HG03159 (cell line): ENCODE measurements around the gene CASP9.
"Not testable (repeated sequence)": the region's sequence is repeated elsewhere in the genome, so short reads cannot be mapped to it uniquely, and the experiment has no call there.

Experiments
- ATAC-seq: cut with Tn5 transposase; IDR thresholded peaks from one replicate; pipeline ENCODE4 v1.9.1; 2021; ENCODE audit warnings: mild to moderate bottlenecking, moderate library complexity; ENCODE audit not compliant: unreplicated experiment

The CASP9 gene

GRCh38 chr1:15501208-15502032 is 22.6 kb downstream of the CASP9 start:
- ATAC-seq: no peak

GRCh38 chr1:15500184-15501178 is 23.5 kb downstream of the CASP9 start:
- no peak for ATAC-seq

GRCh38 chr1:15493869-15494390 is 30.1 kb downstream of the CASP9 start:
- ATAC-seq: no peak

DNA sequence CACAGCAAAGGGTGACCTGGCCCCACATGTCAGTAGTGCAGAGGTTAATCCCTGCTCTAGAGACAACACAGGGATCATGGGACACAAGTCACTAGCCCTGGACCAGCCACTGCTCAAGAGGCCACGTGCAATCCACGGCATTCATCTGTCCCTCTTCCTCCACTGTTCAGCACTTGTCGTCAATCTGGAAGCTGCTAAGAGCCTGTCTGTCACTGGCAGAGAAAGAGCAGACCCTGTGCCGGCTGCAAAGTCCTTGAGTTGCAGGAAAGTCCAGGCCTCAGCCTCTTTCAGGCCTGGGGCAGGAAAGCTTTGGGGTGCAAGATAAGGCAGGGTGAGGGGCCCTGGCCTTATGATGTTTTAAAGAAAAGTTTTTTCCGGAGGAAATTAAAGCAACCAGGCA is 31.4 kb downstream of the CASP9 start:
- ATAC-seq: no peak

- ATAC-seq: not testable (repeated sequence)
Observed at GRCh38 chr1:15491010-15491409, 33.0 kb downstream of the CASP9 start.

DNA sequence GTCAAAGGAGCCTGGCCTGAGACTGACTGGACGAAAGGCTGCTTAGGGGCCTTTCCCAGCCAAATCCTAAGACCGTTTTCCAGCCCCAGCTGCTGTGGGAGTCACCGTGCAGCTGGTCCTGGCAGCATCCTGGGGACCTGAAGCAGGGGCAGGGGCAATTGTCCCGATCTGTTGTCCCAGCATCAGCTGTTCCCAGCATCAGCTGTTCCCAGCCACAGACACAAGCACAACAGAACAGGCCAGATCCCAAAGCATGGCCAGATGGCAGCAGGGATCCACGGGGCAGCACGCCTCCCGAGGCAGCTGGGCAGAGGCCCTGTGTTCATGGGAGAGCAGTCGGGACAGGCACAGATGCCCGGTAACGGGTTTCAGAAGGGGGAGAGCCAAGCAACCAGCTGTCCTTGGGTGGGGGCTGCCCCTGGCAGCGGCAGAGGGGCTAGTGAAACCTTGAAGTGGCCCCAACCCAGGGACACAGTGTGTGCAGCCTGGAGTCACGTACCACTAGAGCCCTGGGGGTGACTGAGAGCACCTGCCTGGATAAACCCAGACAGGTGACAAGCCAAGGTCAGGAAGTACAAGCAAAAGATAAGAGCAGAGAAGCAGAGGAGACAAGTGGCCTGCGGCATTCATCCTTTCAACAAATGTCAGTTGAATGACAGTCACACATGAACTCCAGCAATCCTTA is 34.8 kb downstream of the CASP9 start:
- ATAC-seq: no peak

DNA sequence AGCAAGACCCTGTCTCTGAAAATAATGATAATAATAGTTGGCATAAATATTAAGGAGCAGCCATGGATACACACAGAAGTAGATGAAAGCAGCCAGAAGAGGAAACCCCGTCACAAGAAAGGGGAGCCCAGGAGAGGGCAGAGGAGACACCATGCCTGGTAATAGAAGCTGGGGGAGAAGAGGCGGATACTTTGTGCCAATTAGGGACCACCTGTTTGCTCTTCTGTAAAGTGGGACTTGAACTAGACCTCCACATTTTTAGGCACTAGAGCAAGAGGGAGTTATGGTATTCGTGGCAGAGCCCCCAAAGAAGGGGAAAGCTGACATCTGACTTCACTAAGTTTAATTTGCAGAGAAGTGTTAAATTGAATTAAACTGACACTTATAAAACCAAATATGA is 35.6 kb downstream of the CASP9 start:
- no peak for ATAC-seq

GRCh38 chr1:15486844-15487610 is 37.0 kb downstream of the CASP9 start:
- not testable (repeated sequence) for ATAC-seq

GRCh38 chr1:15485636-15486035 is 38.4 kb downstream of the CASP9 start:
- ATAC-seq: no peak

DNA sequence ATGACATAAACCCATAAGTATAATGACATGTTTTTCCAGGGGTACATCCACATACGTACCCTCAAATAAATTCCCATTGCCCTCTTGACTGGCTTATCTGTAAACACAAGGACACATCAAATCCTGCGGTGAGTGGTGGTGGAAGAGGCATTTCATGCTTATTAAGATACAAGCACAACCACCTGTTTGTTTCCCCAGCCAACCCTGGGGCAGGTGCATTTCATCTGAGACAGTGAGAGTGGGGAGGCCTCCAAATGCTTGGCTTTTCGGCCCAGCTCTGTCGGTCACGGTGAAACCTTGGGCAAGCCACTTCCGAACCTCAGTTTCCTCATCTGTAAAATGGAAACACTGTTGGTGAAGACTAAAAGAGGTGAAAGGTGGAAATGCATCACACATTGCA is 39.6 kb downstream of the CASP9 start:
- not testable (repeated sequence) for ATAC-seq

GRCh38 chr1:15483971-15484370 is 40.0 kb downstream of the CASP9 start:
- no peak for ATAC-seq

GRCh38 chr1:15482983-15483543 is 41.0 kb downstream of the CASP9 start:
- not testable (repeated sequence) for ATAC-seq

GRCh38 chr1:15482455-15482854 is 41.6 kb downstream of the CASP9 start:
- ATAC-seq: not testable (repeated sequence)

GRCh38 chr1:15479654-15480347 is 44.2 kb downstream of the CASP9 start:
- ATAC-seq: no peak

GRCh38 chr1:15477646-15478212 is 46.3 kb downstream of the CASP9 start:
- ATAC-seq: no peak

DNA sequence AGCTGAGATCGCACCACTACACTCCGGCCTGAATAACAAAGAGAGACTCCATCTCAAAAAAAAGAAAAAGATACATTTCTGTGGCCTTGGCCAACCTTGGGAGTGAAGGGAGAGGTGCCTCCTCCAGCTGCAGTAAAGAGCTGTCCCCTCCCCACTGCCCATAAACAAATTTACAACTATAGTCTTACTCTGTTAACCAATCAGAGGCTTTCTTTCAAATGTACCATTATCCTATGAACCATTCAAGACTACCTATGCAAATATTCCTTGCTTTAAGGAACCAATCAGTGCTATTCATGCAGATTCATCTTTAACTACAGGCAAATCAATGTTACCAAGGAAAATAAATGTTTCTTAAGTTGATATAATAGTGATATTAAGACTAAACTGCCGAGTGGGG is 47.1 kb downstream of the CASP9 start:
- ATAC-seq: no peak

- ATAC-seq: no peak
Observed at GRCh38 chr1:15475752-15476314, 48.2 kb downstream of the CASP9 start, which contains the start of gene CELA2B. Gene CELA2B (plus strand): TSS chr1:15476104. CDS start chr1:15476126, 22 bp downstream.

GRCh38 chr1:15472587-15472986 is 51.4 kb downstream of the CASP9 start:
- ATAC-seq: no peak
